Peyer's patch (tissue), 4 donors: ENCODE data around the gene RANGAP1.

Source experiments
- POLR2A ChIP-seq, 2 donors: fragments of 450-650 bp; IDR thresholded peaks; one replicate each; pipeline ENCODE4 v1.5.1; 2017; ENCODE audit warnings: antibody characterized with exemption in 2 of 2, mild to moderate bottlenecking in 2 of 2, moderate library complexity in 2 of 2
- TF ChIP-seq, protein P1 (sequence below), 6 experiments: fragments of 450-650 bp in 4 of 6; fragments of 200-600 bp in 2 of 6; sonication (generic) in 1 of 6; IDR thresholded peaks; one replicate each; pipeline ENCODE4 v1.5.1; 2017 to 2019; ENCODE audit warnings: antibody characterized with exemption in 6 of 6, mild to moderate bottlenecking in 3 of 6, moderate library complexity in 1 of 6

DNA sequence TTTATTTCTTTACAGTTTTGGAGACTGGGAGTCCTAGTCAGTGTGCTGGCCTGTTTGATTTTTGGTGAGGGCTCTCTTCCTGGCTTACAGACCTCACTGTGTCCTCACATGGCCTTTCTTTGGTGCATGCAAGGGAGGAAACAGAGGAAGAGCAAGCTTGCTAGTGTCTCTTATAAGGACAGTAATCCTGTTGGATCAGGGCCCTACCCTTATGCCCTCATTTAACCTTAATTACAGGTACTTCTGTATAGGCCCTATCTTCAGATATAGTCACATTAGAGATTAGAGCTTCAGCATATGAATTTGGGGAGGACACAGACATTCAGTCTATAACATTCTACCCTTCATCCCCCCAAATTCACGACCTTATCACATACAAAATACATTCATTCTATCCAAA lies 29.6 kb upstream of the RANGAP1 start:
- no peak for TF ChIP-seq POLR2A (IDR thresholded peaks at IDR 0.05)
- TF ChIP-seq, protein P1, sequence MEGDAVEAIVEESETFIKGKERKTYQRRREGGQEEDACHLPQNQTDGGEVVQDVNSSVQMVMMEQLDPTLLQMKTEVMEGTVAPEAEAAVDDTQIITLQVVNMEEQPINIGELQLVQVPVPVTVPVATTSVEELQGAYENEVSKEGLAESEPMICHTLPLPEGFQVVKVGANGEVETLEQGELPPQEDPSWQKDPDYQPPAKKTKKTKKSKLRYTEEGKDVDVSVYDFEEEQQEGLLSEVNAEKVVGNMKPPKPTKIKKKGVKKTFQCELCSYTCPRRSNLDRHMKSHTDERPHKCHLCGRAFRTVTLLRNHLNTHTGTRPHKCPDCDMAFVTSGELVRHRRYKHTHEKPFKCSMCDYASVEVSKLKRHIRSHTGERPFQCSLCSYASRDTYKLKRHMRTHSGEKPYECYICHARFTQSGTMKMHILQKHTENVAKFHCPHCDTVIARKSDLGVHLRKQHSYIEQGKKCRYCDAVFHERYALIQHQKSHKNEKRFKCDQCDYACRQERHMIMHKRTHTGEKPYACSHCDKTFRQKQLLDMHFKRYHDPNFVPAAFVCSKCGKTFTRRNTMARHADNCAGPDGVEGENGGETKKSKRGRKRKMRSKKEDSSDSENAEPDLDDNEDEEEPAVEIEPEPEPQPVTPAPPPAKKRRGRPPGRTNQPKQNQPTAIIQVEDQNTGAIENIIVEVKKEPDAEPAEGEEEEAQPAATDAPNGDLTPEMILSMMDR (IDR thresholded peaks at IDR 0.05), result no peak
